GM19238 (cell line): ENCODE measurements around the gene CDC20B.
"Not testable (repeated sequence)": the region's sequence is repeated elsewhere in the genome, so short reads cannot be mapped to it uniquely, and the experiment has no call there.

ENCODE experiments used
- DNase-seq: peaks from one replicate; pipeline ENCODE4 v3.0.0; 2011; ENCODE audit warnings: low spot score; ENCODE audit not compliant: insufficient read length

Gene CDC20B

GRCh38 chr5:55160493-55161209 lies 12.3 kb downstream of the CDC20B start:
- no peak for DNase-seq

DNA sequence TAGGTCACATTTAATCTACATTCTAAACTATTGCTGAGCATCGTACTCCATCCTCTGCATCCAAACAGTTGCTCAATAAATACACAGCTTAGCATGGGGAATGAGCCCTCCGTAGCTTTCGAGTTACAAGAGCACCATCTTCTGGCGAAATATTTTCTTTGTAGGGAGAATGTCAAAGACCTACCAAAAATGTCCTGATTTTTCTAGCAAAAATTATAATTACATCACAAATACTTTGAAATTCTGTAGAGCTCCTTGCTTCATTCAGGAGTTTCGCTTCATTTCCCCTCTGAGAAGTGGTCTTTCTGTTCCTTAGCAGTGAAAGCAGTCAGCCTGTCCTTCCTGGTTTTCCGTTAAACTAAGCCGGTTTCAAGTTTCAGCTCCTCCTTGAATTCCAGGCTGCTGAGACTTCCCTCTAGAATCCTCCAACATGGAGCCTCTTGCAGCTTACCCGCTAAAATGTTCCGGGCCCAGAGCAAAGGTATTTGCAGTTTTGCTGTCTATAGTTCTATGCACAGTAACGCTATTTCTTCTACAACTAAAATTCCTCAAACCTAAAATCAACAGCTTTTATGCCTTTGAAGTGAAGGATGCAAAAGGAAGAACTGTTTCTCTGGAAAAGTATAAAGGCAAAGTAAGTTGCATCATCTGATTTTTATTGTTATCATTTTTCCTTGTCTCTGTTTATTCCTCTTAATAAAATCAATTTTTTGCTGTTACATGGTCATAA lies 13.0 kb downstream of the CDC20B start, which contains the start of gene GPX8:
GPX8 (plus strand) TSS at position 409 of the 730 bp plus-strand sequence; CDS start at position 431, 22 bp downstream.
- no peak for DNase-seq

DNA sequence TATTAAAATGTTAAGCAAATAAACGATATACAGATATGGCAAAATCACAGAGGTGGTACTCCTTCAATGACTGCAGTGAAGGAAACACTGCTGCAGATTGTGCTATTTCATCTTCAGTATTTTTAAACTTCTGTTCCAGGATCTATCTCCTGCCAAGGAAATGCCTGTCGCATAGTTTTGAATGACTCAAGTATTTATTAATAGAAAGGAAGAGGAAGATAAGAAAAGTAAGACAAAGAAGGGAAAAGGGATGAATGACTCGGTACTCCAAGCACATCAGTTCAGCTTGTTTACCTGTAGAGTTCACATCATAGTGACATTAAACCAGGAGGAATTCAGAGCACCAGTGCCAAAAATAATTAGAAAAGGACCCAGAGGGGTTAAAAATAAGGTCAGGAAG lies 18.1 kb downstream of the CDC20B start:
- DNase-seq: no peak

- DNase-seq: no peak
Measured at GRCh38 chr5:55151923-55152842, 20.8 kb downstream of the CDC20B start.

DNA sequence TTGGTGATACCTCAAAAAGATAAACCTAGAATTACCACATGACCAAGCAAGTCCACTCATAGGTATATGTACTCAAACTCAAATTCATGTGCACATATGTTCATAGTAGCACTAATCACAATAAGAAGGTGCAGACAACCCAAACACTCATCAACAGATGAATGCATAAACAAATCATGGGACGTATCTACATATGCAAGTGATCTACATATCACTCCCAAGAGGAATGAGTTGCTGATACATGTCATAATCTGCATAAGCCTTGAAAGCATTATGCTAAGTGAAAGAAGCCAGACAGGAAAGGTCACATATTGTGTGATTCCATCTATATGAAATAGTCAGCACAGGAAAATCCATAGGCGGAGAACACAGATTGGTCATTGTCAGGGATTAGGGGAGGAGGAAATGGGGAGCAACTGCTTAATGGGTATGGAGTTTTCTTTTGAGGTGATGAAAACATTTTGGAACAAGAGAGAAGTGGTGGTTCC lies 23.6 kb downstream of the CDC20B start:
- no peak for DNase-seq

DNA sequence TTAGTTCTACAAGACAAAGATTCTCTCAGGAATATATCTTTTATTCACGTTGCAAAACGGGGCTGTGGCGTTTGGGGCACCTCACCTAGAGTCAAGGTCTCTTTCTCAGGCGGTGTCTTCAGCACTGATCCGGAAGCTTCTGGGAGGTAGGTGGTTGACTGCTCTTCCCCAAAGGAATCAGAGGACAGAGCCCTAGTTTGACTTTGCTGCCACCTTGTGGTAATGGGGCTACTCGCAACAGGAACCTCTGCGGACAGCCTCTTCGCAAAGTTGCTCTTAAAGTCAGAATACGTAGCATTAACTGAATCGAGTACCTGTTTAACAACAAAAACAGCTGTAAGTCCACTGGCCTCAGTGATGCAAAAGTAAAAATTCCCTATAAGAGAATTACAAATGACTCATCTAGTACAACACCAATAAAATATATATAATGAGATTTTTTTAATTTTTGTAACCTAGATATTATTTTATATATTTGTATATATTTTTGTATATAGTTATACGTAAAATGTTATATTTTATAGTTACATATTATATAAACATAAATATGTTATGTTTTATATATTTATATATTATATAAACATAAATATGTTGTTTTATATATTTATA lies 26.3 kb downstream of the CDC20B start:
- DNase-seq: peak; percentile 24

DNA sequence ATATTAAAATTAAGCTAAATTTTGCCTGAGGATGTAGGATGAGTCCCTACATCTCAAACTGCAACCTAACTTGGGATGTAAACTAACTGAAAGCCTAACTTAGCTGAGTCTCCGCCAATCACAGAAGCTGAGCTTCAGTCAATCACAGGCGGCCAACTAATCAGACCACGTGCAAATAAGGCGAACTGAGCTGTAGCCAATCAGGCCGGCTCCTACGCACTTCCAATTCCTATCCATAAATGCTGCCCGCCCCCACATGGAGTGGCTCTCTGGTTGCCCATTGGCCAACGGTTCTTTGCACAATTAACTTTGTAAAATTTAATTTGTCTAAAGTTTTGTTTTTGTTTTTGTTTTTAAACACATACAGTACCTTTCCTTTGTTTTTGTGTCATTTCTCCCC lies 26.9 kb downstream of the CDC20B start:
- no peak for DNase-seq

DNA sequence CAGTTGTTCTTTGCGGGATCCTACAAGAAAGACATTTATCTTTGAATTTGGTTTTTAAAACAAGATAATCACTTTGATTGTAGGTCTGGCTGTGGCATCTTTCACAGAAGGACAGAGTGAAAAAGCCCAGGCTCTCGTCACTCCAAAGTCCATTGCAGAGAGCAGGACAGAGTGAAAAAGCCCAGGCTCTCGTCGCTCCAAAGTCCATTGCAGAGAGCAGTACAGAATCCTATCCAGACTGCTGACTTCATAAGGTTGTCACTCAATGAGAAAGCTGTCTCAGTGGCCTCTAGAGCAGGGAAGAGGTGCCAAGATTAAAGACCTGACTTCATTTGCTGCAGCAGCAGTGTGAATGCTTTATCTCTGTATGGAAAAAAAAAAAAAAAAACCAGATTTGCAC lies 29.4 kb downstream of the CDC20B start:
- no peak for DNase-seq

- DNase-seq: no peak
Measured at GRCh38 chr5:55141945-55142690, 30.9 kb downstream of the CDC20B start.

DNA sequence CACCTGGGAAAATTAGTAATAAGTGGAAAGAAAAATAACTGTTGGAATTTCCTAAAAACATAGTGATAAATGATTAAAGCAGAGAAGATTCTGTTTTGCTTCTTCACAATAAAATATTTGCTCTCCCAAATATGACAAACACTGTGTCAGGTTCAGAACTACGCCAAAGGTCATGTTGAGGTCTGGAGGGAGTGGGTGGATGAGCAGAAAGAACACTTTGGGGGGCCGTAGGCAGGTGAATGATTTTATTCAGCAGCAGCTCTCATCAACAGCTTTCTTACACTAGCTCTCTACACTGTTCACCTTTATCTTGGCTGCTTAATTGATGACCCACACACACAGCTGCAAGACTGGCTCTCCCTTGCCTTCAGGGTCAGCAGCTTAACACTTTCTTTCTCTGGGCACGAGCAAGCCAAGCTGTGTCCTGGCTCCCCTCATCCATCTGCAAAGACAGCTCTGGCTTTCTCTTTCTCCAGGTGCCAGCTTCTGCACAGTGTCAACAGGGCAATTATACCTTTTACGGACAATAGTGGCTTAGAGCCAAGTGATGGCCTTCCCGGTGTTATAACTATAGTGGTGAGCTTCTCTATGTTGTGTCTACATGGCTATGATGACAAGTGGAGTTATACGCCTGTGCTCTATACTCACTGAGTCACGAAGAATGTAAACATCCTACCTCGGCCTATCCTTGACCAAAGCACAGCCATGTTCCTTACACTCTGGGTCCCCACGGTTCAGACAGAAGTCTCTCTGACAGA lies 31.9 kb downstream of the CDC20B start:
- DNase-seq: no peak

- DNase-seq: no peak
Measured at GRCh38 chr5:55136521-55136920, 36.5 kb downstream of the CDC20B start.

DNA sequence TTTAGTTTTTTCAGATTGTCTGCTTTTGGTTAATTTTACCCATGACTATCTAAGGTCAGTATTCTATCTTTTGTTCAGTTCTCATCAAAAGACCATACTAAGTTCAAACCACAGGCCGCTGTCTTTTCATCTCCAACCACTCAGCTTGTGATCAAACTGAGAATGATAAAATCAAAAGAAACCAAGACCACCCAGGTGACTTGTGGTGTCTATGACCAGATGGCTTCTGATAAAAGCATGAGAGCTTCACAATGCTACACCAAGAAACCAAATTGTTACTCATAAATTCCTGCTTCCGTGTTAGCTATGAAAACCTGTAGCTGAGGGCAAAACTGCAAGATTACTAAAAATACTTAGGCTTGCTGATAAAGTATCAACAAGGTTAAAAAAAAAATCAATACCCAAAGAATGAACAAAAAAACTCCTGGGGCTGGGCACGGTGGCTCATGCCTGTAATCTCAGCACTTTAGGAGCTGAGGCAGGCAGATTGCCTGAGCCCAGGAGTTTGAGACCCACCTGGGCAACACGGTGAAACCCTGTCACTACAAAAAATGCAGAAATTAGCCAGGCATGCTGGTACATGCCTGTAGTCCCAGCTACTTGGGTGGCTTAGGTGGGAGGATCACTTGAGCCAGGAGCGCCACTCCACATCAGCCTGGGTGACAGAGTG lies 38.8 kb downstream of the CDC20B start:
- no peak for DNase-seq

GRCh38 chr5:55123365-55123764 lies 49.6 kb downstream of the CDC20B start:
- DNase-seq: no peak

- DNase-seq: no peak
Measured at GRCh38 chr5:55114061-55114460, 58.9 kb downstream of the CDC20B start.

- no peak for DNase-seq
Measured at GRCh38 chr5:55113327-55113726, 59.6 kb downstream of the CDC20B start.

DNA sequence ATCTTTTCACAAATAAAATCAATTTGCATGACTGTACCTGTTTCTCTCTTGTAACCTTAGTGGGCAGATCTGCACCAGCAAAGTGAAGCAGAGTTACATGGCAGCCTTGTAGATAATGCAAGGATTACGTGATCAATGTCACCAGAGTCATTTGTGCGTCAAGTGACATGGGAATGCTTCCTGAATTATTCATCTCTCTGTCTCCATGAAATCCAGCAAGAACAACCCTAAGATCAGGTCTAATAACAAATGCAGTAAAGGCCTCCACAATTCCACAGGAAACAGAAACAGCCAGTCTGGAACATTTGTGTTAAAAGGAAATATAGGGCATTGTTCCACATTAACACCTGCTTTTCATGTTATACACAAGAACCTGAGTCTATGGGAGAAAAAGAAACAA lies 62.8 kb downstream of the CDC20B start:
- DNase-seq: no peak

- DNase-seq: no peak
Measured at GRCh38 chr5:55108661-55109060, 64.3 kb downstream of the CDC20B start.

- not testable (repeated sequence) for DNase-seq
Measured at GRCh38 chr5:55105976-55106375, 67.0 kb downstream of the CDC20B start.
